Prostate gland (tissue), 2 donors: ENCODE results near the gene KCNE5. TPM values are rescaled to one million over a fixed set of nuclear protein-coding genes. Genes with fewer than 3 reads are reported as not detected.

Experiments used
- DNase-seq: peaks from one replicate; pipeline ENCODE4 v3.0.0-alpha.2; 2019; ENCODE audit warnings: low spot score
- H3K27ac ChIP-seq, 2 donors: fragments of 200-600 bp; sonication (generic); 2 replicates each; pipeline ENCODE4 v1.5.1; 2017 to 2019
- H3K27me3 ChIP-seq: fragments of 200-600 bp; sonication (generic); replicated peaks from 2 replicates; pipeline ENCODE4 v1.5.1; 2019; ENCODE audit not compliant: insufficient read depth
- H3K36me3 ChIP-seq, 2 donors: fragments of 200-600 bp; sonication (generic); 1 replicate in 1 of 2; 2 replicates in 1 of 2; pipeline versions ENCODE4 v1.5.1 to v1.8.1; 2017 to 2019
- H3K4me1 ChIP-seq: fragments of 200-600 bp; sonication (generic); replicated peaks from 2 replicates; pipeline ENCODE4 v1.5.1; 2019
- H3K4me3 ChIP-seq, 2 donors: fragments of 200-600 bp; sonication (generic); 2 replicates each; pipeline ENCODE4 v1.5.1; 2017 to 2019
- H3K9me3 ChIP-seq: fragments of 200-600 bp; sonication (generic); 2 replicates; pipeline ENCODE4 v1.5.1; 2017
- CTCF ChIP-seq, 4 experiments: fragments of 200-600 bp in 2 of 4; fragments of 450-650 bp in 2 of 4; sonication (generic) in 2 of 4; IDR thresholded peaks; 1 replicate in 3 of 4; 2 replicates in 1 of 4; pipeline ENCODE4 v1.5.1; 2016 to 2019; ENCODE audit warnings: antibody characterized with exemption in 4 of 4, mild to moderate bottlenecking in 2 of 4, moderate library complexity in 2 of 4
- POLR2A ChIP-seq: fragments of 450-650 bp; IDR thresholded peaks from one replicate; pipeline ENCODE4 v1.6.1; 2016; ENCODE audit warnings: antibody characterized with exemption, mild to moderate bottlenecking
- POLR2AphosphoS5 ChIP-seq: sonication (generic); formaldehyde crosslinking; IDR thresholded peaks from one replicate; pipeline ENCODE4 v1.6.1; 2017; ENCODE audit warnings: antibody characterized with exemption
- WGBS: methylation state at CpG from one replicate; pipeline ENCODE4 v1.1.5; 2018; 5-methylcytosine and 5-hydroxymethylcytosine counted together
- intact Hi-C: fragments of 100-400 bp; cut with DNase I; formaldehyde crosslinking; loops from one replicate; pipeline ENCODE4 v1.14.2; 2022
- total RNA-seq, 2 donors: library from RNA; depleted of rRNA; stranded (reverse); fragments of >200 nt; gene quantifications; one replicate each; pipeline ENCODE4 v1.1.0, GENCODE V29; 2016

The KCNE5 gene
- total RNA-seq, 2 donors from 2014 or later = not detected

- WGBS = 65% methylated on average over 5 of the region's 5 CpGs
Measured at GRCh38 chrX:109601486-109601885, 23.5 kb downstream of the KCNE5 start.

DNA sequence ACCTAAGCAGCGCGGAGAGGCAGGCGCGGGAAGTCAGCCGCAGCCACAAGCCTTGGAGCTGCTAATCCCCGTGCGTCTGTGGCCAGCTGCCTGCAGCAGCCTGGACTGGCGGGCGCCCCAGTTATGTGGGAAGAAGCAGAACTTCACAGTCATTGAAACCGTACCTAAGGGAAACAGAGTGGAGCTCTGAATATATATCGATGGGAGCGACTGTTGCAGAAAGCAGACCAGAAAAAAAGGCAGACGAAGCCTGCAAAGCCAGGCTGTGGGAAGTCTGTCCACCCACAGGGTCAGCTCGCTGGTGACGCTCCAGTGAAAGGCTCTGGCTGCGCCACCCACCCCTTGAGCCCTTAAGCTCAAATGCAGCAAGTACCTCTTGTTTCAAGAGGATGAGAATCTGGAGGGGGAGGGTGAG, 24.7 kb downstream of the KCNE5 start:
- TF ChIP-seq POLR2AphosphoS5 (no peak), POLR2A (no peak), CTCF (IDR thresholded peaks at IDR 0.05) (no peak)
- Histone ChIP-seq H3K27ac (no peak overlapping the region), H3K4me3 (no peak overlapping the region), H3K4me1 (no peaks in the 10 kb centered on the region), H3K9me3 (no peaks in the 10 kb centered on the region), H3K36me3 (no peaks in the 10 kb centered on the region), H3K27me3 (no peaks in the 10 kb centered on the region)
- WGBS = 8% methylated on average over 11 of the region's 16 CpGs
- intact Hi-C loops = no loop called here
- DNase-seq = no peak

More at GRCh38 chrX:109601486-109601885, 23.5 kb downstream of the KCNE5 start:
- intact Hi-C loops = no loop called here
- Histone ChIP-seq H3K9me3 (no peaks in the 10 kb centered on the region), H3K27me3 (no peaks in the 10 kb centered on the region), H3K36me3 (no peaks in the 10 kb centered on the region), H3K4me1 (no peaks in the 10 kb centered on the region), H3K4me3 (no peak overlapping the region), H3K27ac (no peak overlapping the region)
- TF ChIP-seq CTCF (IDR thresholded peaks at IDR 0.05) (no peak), POLR2AphosphoS5 (no peak), POLR2A (no peak)
- no peak for DNase-seq

DNA sequence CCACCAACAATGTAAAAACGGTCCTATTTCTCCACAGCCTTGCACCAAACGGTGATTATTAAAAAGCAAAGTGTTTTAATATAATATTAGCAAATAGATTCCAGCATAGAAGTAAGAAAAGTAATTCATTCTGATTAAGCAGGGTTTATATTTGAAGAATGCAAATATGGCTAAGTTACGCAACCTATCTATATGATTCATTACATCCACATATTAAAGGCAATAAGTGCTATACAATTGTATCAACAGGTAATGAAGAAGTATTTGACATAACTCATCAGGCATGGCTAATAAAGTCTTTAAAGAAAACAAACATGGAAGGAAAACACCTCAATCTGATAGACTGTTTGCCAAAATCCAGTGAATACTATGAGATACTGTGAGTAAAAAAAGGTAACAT, 29.0 kb downstream of the KCNE5 start:
- no peak overlapping the region for H3K27ac ChIP-seq
- no peaks in the 10 kb centered on the region for H3K36me3 ChIP-seq
- no peaks in the 10 kb centered on the region for H3K9me3 ChIP-seq
- no peak for DNase-seq
- H3K4me3 ChIP-seq = no peak overlapping the region
- 88% methylated on average over 3 of the region's 3 CpGs for WGBS
- H3K4me1 ChIP-seq = no peaks in the 10 kb centered on the region
- no peak for TF ChIP-seq POLR2AphosphoS5
- no peak for TF ChIP-seq CTCF (IDR thresholded peaks at IDR 0.05)
- no peak for TF ChIP-seq POLR2A
- intact Hi-C loops = no loop called here
- no peaks in the 10 kb centered on the region for H3K27me3 ChIP-seq

DNA sequence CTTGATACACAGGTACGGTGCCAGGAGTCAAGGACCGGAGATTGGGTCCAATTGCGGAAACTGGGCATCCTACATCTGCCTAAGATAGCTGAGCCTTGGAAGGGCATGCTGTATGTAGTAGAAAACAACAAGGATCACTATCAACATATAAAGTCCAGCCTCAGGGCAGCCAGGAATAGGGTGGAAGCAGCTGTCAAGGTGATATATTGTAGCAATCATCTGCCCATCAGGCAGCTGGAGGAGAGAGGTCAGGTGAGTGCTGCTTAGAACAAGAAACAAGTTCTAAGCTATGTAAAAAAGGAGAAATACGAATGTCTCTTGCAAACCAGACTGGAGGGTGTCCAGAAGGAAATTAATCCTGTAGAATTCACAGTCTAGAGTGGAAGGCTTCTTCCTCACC, 34.8 kb downstream of the KCNE5 start:
- H3K4me1 ChIP-seq = no peaks in the 10 kb centered on the region
- 64% methylated on average over 4 of the region's 4 CpGs for WGBS

More for the DNA sequence above, 34.8 kb downstream of the KCNE5 start:
- no peak for DNase-seq
- no peak overlapping the region for H3K4me3 ChIP-seq
- intact Hi-C loops = no loop called here
- TF ChIP-seq POLR2A = no peak
- no peak for TF ChIP-seq POLR2AphosphoS5
- no peak for TF ChIP-seq CTCF (IDR thresholded peaks at IDR 0.05)
- H3K9me3 ChIP-seq = no peaks in the 10 kb centered on the region
- H3K36me3 ChIP-seq = no peaks in the 10 kb centered on the region
- H3K27ac ChIP-seq = no peak overlapping the region
- no peaks in the 10 kb centered on the region for H3K27me3 ChIP-seq
